A673 (cell line): ENCODE data around the gene LIPF.

Experiments
- CTCF ChIP-seq: fragments of 300-800, 200-600 bp; sonication (generic); conservative IDR thresholded peaks from 2 replicates; pipeline ENCODE4 v1.5.1; 2017; ENCODE audit warnings: low read depth, mild to moderate bottlenecking, antibody characterized with exemption, low read length, moderate library complexity, mixed read lengths
- EZH2 ChIP-seq: fragments of 200-600 bp; sonication (generic); IDR thresholded peaks from 2 replicates; pipeline ENCODE4 v1.6.1; 2017; ENCODE audit warnings: borderline replicate concordance, low read depth, mild to moderate bottlenecking, mixed read lengths, antibody characterized with exemption, low read length; ENCODE audit not compliant: poor library complexity, severe bottlenecking

GRCh38 chr10:88670497-88670896 lies 6.3 kb downstream of the LIPF start:
- TF ChIP-seq CTCF (no peak), EZH2 (no peak)
